Upper lobe of left lung (tissue), 4 donors: ENCODE results near the gene OPCML.

ENCODE experiments used
- EP300 ChIP-seq, 4 donors: sonication (generic); formaldehyde crosslinking; IDR thresholded peaks; one replicate each; pipeline ENCODE4 v1.5.1; 2017; ENCODE audit warnings: antibody characterized with exemption in 4 of 4, control low read depth in 2 of 4
- POLR2A ChIP-seq, 4 donors: fragments of 450-650 bp; IDR thresholded peaks; one replicate each; pipeline ENCODE4 v1.5.1; 2016 to 2017; ENCODE audit warnings: antibody characterized with exemption in 4 of 4, mild to moderate bottlenecking in 2 of 4
- POLR2AphosphoS5 ChIP-seq, 2 donors: sonication (generic); formaldehyde crosslinking; IDR thresholded peaks; one replicate each; pipeline ENCODE4 v1.5.1; 2017; ENCODE audit warnings: antibody characterized with exemption in 2 of 2
- TF ChIP-seq, protein P1 (sequence below), 6 experiments: fragments of 450-650 bp in 4 of 6; fragments of 200-600 bp in 2 of 6; sonication (generic) in 2 of 6; IDR thresholded peaks; one replicate each; pipeline ENCODE4 v1.5.1; 2016 to 2019; ENCODE audit warnings: antibody characterized with exemption in 6 of 6

DNA sequence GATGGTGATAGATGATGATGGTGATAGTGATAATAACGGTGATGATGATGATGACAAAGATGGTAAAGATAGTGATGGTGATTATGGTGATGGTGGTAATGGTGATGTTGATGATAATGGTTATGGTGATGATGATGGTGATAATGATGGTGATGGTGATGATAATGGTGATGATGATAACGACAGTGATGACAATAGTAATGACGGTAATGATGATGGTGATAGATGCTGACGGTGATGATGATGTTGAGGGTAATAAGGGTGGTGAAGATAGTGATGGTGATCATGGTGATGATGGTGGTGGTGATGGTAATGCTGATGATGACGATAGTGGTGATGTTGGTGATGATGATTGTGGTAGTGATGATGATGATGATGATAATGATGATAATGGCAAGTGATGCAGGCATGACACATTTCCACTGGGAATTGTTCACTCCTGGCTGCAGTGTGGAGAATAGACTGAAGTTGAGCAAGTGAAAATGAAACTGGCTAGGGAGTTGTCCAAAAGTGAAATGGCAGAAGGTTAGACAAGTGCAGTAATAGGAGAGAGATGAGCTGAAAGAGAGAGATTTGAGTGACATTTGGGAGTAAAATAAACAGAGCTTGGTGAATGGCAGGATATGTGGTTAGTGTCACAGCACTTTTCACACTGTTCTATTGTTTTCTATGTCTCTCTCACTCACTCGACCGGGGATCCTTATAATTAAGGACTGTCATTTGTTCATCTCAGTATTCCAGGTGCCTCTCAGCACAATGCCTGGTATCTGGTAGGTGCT is 992.5 kb downstream of the OPCML start:
- TF ChIP-seq POLR2AphosphoS5 (IDR thresholded peaks at IDR 0.05): no peak
- TF ChIP-seq EP300 (IDR thresholded peaks at IDR 0.05): no peak
- TF ChIP-seq, protein P1, sequence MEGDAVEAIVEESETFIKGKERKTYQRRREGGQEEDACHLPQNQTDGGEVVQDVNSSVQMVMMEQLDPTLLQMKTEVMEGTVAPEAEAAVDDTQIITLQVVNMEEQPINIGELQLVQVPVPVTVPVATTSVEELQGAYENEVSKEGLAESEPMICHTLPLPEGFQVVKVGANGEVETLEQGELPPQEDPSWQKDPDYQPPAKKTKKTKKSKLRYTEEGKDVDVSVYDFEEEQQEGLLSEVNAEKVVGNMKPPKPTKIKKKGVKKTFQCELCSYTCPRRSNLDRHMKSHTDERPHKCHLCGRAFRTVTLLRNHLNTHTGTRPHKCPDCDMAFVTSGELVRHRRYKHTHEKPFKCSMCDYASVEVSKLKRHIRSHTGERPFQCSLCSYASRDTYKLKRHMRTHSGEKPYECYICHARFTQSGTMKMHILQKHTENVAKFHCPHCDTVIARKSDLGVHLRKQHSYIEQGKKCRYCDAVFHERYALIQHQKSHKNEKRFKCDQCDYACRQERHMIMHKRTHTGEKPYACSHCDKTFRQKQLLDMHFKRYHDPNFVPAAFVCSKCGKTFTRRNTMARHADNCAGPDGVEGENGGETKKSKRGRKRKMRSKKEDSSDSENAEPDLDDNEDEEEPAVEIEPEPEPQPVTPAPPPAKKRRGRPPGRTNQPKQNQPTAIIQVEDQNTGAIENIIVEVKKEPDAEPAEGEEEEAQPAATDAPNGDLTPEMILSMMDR (IDR thresholded peaks at IDR 0.05): no peak
- no peak for TF ChIP-seq POLR2A (IDR thresholded peaks at IDR 0.05)
